ENCODE results near the gene KCNH8. TPM values are rescaled to one million over a fixed set of nuclear protein-coding genes. Genes with fewer than 3 reads are reported as not detected.
A peak's percentile ranks its signal among the peaks of the same experiment; 100 is the strongest.

The KCNH8 gene
- total and polyA plus RNA-seq, 4 experiments from 2014 or later, result 0.06 to 0.19 TPM; not detected in 2

- H3K27me3 ChIP-seq (ENCODE audit: insufficient read depth, low read length), result no peaks in the 10 kb centered on the region
- Mint-ChIP-seq H3K27ac (no peak overlapping the region), H3K36me3 (no peaks in the 10 kb centered on the region), H3K4me1 (no peaks in the 10 kb centered on the region), H3K27me3 (no peaks in the 10 kb centered on the region), H3K4me3 (no peak overlapping the region), H3K9me3 (peaks cover 0 to 5% (median 0%) of the 10 kb centered on the region in 8 donors)
- intact Hi-C loops (cut with micrococcal nuclease), result no loop called here
- no peaks in the 10 kb centered on the region for H3K36me3 ChIP-seq (ENCODE audit: insufficient read depth, low read length)
- ChIA-PET POLR2A (ENCODE audit: partially characterized antibody) (no interaction called here), CTCF (ENCODE audit: partially characterized antibody) (no interaction called here)
- H3K4me1 ChIP-seq (ENCODE audit: insufficient read depth, low read length), result no peaks in the 10 kb centered on the region
- H3K27ac ChIP-seq (ENCODE audit: low read depth, low read length), result no peak overlapping the region
- H3K9me3 ChIP-seq (ENCODE audit: control insufficient read depth in 1 of 2, low read length in 2 of 2), result no peaks in the 10 kb centered on the region
- H3K4me3 ChIP-seq (ENCODE audit: low read length in 2 of 2), result no peak overlapping the region
- no peak for DNase-seq
Measured at GRCh38 chr3:19522305-19522704, 374.0 kb downstream of the KCNH8 start.

GRCh38 chr3:19526071-19526470 is 377.8 kb downstream of the KCNH8 start:
- POLR2A ChIA-PET (ENCODE audit: partially characterized antibody), result no interaction called here
- H3K27ac ChIP-seq (ENCODE audit: low read depth, low read length), result no peak overlapping the region
- H3K27me3 Mint-ChIP-seq, result no peaks in the 10 kb centered on the region
- H3K4me3 Mint-ChIP-seq, result no peak overlapping the region
- H3K4me3 ChIP-seq (ENCODE audit: low read length in 2 of 2), result no peak overlapping the region
- no peak overlapping the region for H3K27ac Mint-ChIP-seq
- H3K27me3 ChIP-seq (ENCODE audit: insufficient read depth, low read length), result no peaks in the 10 kb centered on the region
- peaks cover 0 to 7% (median 0%) of the 10 kb centered on the region in 8 donors for H3K9me3 Mint-ChIP-seq
- H3K9me3 ChIP-seq (ENCODE audit: control insufficient read depth in 1 of 2, low read length in 2 of 2), result no peaks in the 10 kb centered on the region
- H3K36me3 Mint-ChIP-seq, result no peaks in the 10 kb centered on the region
- H3K36me3 ChIP-seq (ENCODE audit: insufficient read depth, low read length), result no peaks in the 10 kb centered on the region
- no peak for DNase-seq
- intact Hi-C loops (cut with micrococcal nuclease), result no loop called here
- no peaks in the 10 kb centered on the region for H3K4me1 Mint-ChIP-seq
- H3K4me1 ChIP-seq (ENCODE audit: insufficient read depth, low read length), result no peaks in the 10 kb centered on the region
- CTCF ChIA-PET (ENCODE audit: partially characterized antibody), result no interaction called here

- Histone ChIP-seq H3K36me3 (ENCODE audit: insufficient read depth, low read length) (no peaks in the 10 kb centered on the region), H3K9me3 (ENCODE audit: control insufficient read depth in 1 of 2, low read length in 2 of 2) (no peaks in the 10 kb centered on the region), H3K4me1 (ENCODE audit: insufficient read depth, low read length) (no peaks in the 10 kb centered on the region), H3K27me3 (ENCODE audit: insufficient read depth, low read length) (no peaks in the 10 kb centered on the region), H3K4me3 (ENCODE audit: low read length in 2 of 2) (no peak overlapping the region), H3K27ac (ENCODE audit: low read depth, low read length) (no peak overlapping the region)
- intact Hi-C loops (cut with micrococcal nuclease), result no loop called here
- Mint-ChIP-seq H3K36me3 (no peaks in the 10 kb centered on the region), H3K4me1 (no peaks in the 10 kb centered on the region), H3K27ac (no peak overlapping the region), H3K27me3 (no peaks in the 10 kb centered on the region), H3K9me3 (peaks cover 0 to 7% (median 0%) of the 10 kb centered on the region in 8 donors), H3K4me3 (no peak overlapping the region)
- ChIA-PET POLR2A (ENCODE audit: partially characterized antibody) (no interaction called here), CTCF (ENCODE audit: partially characterized antibody) (no interaction called here)
- DNase-seq, result no peak
Measured at GRCh38 chr3:19527746-19528145, 379.4 kb downstream of the KCNH8 start.

- no peaks in the 10 kb centered on the region for H3K36me3 ChIP-seq (ENCODE audit: insufficient read depth, low read length)
- intact Hi-C loops (cut with micrococcal nuclease), result no loop called here
- Mint-ChIP-seq H3K9me3 (peaks cover 0 to 2% (median 0%) of the 10 kb centered on the region in 8 donors), H3K36me3 (no peaks in the 10 kb centered on the region), H3K4me1 (no peaks in the 10 kb centered on the region), H3K4me3 (no peak overlapping the region), H3K27me3 (no peaks in the 10 kb centered on the region), H3K27ac (no peak overlapping the region)
- POLR2A ChIA-PET (ENCODE audit: partially characterized antibody), result no interaction called here
- no peaks in the 10 kb centered on the region for H3K9me3 ChIP-seq (ENCODE audit: control insufficient read depth in 1 of 2, low read length in 2 of 2)
- no peaks in the 10 kb centered on the region for H3K4me1 ChIP-seq (ENCODE audit: insufficient read depth, low read length)
- H3K4me3 ChIP-seq (ENCODE audit: low read length in 2 of 2), result no peak overlapping the region
- H3K27ac ChIP-seq (ENCODE audit: low read depth, low read length), result no peak overlapping the region
- H3K27me3 ChIP-seq (ENCODE audit: insufficient read depth, low read length), result no peaks in the 10 kb centered on the region
- CTCF ChIA-PET (ENCODE audit: partially characterized antibody), result no interaction called here
- no peak for DNase-seq
Measured at GRCh38 chr3:19531426-19531825, 383.1 kb downstream of the KCNH8 start.

- Histone ChIP-seq H3K4me3 (ENCODE audit: low read length in 2 of 2) (no peak overlapping the region), H3K4me1 (ENCODE audit: insufficient read depth, low read length) (no peaks in the 10 kb centered on the region)
Measured at GRCh38 chr3:19539518-19540392, 391.4 kb downstream of the KCNH8 start.

GRCh38 chr3:19540464-19540863 is 392.2 kb downstream of the KCNH8 start:
- Mint-ChIP-seq H3K27me3 (no peaks in the 10 kb centered on the region), H3K36me3 (no peaks in the 10 kb centered on the region), H3K4me1 (no peaks in the 10 kb centered on the region), H3K4me3 (no peak overlapping the region), H3K9me3 (peaks cover 0 to 3% (median under 1%) of the 10 kb centered on the region in 8 donors), H3K27ac (peak overlapping the region in 1 of 7 donors; percentile 25)
- no peaks in the 10 kb centered on the region for H3K9me3 ChIP-seq (ENCODE audit: control insufficient read depth in 1 of 2, low read length in 2 of 2)
- DNase-seq, result no peak
- intact Hi-C loops (cut with micrococcal nuclease), result no loop called here
- H3K4me3 ChIP-seq (ENCODE audit: low read length in 2 of 2), result no peak overlapping the region
- H3K27ac ChIP-seq (ENCODE audit: low read depth, low read length), result no peak overlapping the region
- no peaks in the 10 kb centered on the region for H3K4me1 ChIP-seq (ENCODE audit: insufficient read depth, low read length)
- CTCF ChIA-PET (ENCODE audit: partially characterized antibody), result interaction anchor here (0.9 kb wide), 1 partner anchor 8 kb away, joined by 4 read pairs; no protein-coding TSS in a partner anchor
- no peaks in the 10 kb centered on the region for H3K36me3 ChIP-seq (ENCODE audit: insufficient read depth, low read length)
- POLR2A ChIA-PET (ENCODE audit: partially characterized antibody), result no interaction called here
- no peaks in the 10 kb centered on the region for H3K27me3 ChIP-seq (ENCODE audit: insufficient read depth, low read length)

More at GRCh38 chr3:19539518-19540392, 391.4 kb downstream of the KCNH8 start:
- no peaks in the 10 kb centered on the region for H3K27me3 Mint-ChIP-seq
- H3K27ac ChIP-seq (ENCODE audit: low read depth, low read length), result no peak overlapping the region
- H3K36me3 Mint-ChIP-seq, result no peaks in the 10 kb centered on the region
- no peaks in the 10 kb centered on the region for H3K36me3 ChIP-seq (ENCODE audit: insufficient read depth, low read length)
- H3K27ac Mint-ChIP-seq, result no peak overlapping the region
- H3K4me3 Mint-ChIP-seq, result no peak overlapping the region
- no peaks in the 10 kb centered on the region for H3K4me1 Mint-ChIP-seq
- ChIA-PET POLR2A (ENCODE audit: partially characterized antibody) (no interaction called here), CTCF (ENCODE audit: partially characterized antibody) (interaction anchor here (0.9 kb wide), 1 partner anchor 9 kb away, joined by 4 read pairs; no protein-coding TSS in a partner anchor)
- no peak for DNase-seq
- H3K9me3 ChIP-seq (ENCODE audit: control insufficient read depth in 1 of 2, low read length in 2 of 2), result no peaks in the 10 kb centered on the region
- no peaks in the 10 kb centered on the region for H3K27me3 ChIP-seq (ENCODE audit: insufficient read depth, low read length)
- intact Hi-C loops (cut with micrococcal nuclease), result no loop called here
- peaks cover 0 to 3% (median under 1%) of the 10 kb centered on the region in 8 donors for H3K9me3 Mint-ChIP-seq

GRCh38 chr3:19541284-19541683 is 393.0 kb downstream of the KCNH8 start:
- Mint-ChIP-seq H3K4me1 (no peaks in the 10 kb centered on the region), H3K9me3 (peaks cover 0 to 3% (median under 1%) of the 10 kb centered on the region in 8 donors), H3K27ac (no peak overlapping the region), H3K27me3 (no peaks in the 10 kb centered on the region), H3K36me3 (no peaks in the 10 kb centered on the region), H3K4me3 (no peak overlapping the region)
- Histone ChIP-seq H3K36me3 (ENCODE audit: insufficient read depth, low read length) (no peaks in the 10 kb centered on the region), H3K9me3 (ENCODE audit: control insufficient read depth in 1 of 2, low read length in 2 of 2) (no peaks in the 10 kb centered on the region), H3K4me3 (ENCODE audit: low read length in 2 of 2) (no peak overlapping the region), H3K27me3 (ENCODE audit: insufficient read depth, low read length) (no peaks in the 10 kb centered on the region), H3K27ac (ENCODE audit: low read depth, low read length) (no peak overlapping the region), H3K4me1 (ENCODE audit: insufficient read depth, low read length) (no peaks in the 10 kb centered on the region)
- POLR2A ChIA-PET (ENCODE audit: partially characterized antibody), result no interaction called here
- CTCF ChIA-PET (ENCODE audit: partially characterized antibody), result no interaction called here
- intact Hi-C loops (cut with micrococcal nuclease), result no loop called here
- no peak for DNase-seq
